K562 (cell line): ENCODE results near the gene TTC9B.

Source experiments
- EZH2 ChIP-seq: IDR thresholded peaks from 2 replicates; pipeline ENCODE4 v1.6.1; 2012; ENCODE audit warnings: low read depth, mild to moderate bottlenecking, inconsistent platforms, low read length, borderline replicate concordance
- JUN ChIP-seq, 2 experiments: sonication (generic) in 1 of 2; formaldehyde crosslinking in 1 of 2; IDR thresholded peaks; 2 replicates each; pipeline versions ENCODE4 v1.6.1 to v1.8.0; 2012 to 2022; ENCODE audit warnings: borderline replicate concordance in 2 of 2, mild to moderate bottlenecking in 2 of 2, improper control_type of control experiment in 1 of 2, low read depth in 1 of 2, low read length in 1 of 2, missing genetic modification reagents in 1 of 2
- POLR2A ChIP-seq: fragments of 450-650 bp; conservative IDR thresholded peaks from 2 replicates; pipeline ENCODE4 v1.6.1; 2016

DNA sequence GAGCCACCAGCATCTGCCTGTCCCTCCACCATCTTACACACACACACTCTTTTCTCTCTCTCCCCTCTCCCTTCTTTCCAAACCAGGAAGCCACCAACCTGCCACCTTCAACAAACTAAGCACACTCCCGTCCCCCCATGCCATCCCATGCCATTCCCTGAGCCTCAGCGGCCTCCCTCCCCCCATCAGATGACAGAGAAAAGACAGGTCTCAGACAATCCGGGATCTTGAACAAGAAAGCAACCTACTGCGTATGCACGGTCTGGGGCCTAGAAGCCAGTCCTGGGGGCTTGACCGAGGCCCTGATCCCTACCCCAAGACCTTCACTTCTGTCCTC lies 47.5 kb upstream of the TTC9B start:
- TF ChIP-seq POLR2A (no peak), JUN (IDR thresholded peaks at IDR 0.05; ENCODE audit: borderline replicate concordance, low read depth, low read length) (no peak), JUN (CRISPR knock-in tag; IDR thresholded peaks at IDR 0.05; ENCODE audit: borderline replicate concordance) (no peak), EZH2 (no peak)
